HFF-Myc (cell line): ENCODE measurements around the gene DYNC1H1.
A peak's percentile ranks its signal among the peaks of the same experiment; 100 is the strongest.

ENCODE experiments used
- DNase-seq: peaks from one replicate; pipeline ENCODE4 v3.0.0-alpha.2; 2011; ENCODE audit warnings: low read depth; ENCODE audit errors: extremely low read depth
- H3K4me3 ChIP-seq: replicated peaks from 2 replicates; pipeline ENCODE4 v1.5.1; 2011; ENCODE audit warnings: low read depth, mild to moderate bottlenecking, control low read depth, low read length
- CTCF ChIP-seq: IDR thresholded peaks from 2 replicates; pipeline ENCODE4 v1.5.1; 2012; ENCODE audit warnings: mild to moderate bottlenecking, low read depth, low read length, control low read depth; ENCODE audit errors: missing control alignments

The DYNC1H1 gene

DNA sequence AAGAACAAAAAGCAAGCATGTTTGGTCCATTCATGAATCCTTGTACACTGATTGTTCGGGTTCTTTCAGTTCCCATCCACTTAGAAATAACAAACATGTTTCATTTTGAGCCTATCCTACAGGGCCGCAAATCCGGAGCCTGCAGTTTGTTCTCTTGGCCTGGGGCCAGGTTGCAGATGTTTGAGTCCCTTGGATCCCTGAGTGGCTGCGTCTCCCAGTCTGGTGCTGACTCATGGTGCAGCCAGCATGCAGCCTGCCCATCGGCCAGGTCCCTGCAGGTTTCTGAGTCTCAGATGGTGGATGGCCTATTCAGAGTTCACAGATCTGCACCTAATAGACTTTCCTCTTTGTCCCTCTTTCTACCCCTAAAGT lies 1.9 kb upstream of the DYNC1H1 start:
- DNase-seq, result peak; percentile 84
- no peak overlapping the region for H3K4me3 ChIP-seq
- no peak for TF ChIP-seq CTCF

DNA sequence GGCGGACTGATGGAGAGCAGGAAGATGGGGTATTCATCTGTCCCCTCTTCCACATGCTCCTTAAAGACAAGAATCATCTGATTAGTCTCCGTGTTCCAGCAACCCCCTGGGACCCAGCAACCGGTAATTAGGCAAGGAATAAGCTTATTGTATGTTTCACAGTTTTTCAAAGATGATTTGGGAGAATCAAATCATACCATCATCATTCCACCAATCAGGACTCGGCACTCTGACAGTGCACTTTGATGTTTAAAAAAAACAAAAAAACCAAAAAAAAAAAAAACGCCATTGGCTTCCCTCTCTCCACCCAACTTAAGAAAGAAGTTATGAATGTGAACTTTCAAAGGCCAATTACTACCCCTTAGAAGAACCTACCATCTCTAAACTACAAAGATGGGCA lies 1.3 kb upstream of the DYNC1H1 start:
- no peak for TF ChIP-seq CTCF
- no peak for DNase-seq
- no peak overlapping the region for H3K4me3 ChIP-seq

GRCh38 chr14:101963656-101964296 lies 597 bp upstream of the DYNC1H1 start:
- TF ChIP-seq CTCF, result no peak
- DNase-seq, result no peak
- H3K4me3 ChIP-seq, result no peak overlapping the region

DNA sequence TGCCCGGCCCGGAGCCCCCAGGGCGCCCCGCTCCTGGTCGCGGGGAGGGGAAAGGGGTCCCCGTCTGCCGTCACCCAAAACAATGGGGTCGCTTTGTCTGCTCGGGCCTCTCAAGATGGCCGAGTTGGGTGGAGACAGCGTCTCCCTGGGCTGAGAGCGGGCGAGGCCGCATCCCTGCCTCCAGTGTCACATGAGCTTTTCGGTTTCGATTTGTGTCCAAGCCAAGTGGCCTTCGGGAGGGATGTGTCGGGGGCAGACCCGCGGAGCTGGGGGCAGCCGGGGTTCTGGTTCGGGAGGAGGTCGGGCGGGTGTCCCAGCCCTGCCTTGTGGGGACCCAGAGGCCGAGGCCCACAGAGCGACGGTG lies 790 bp downstream of the DYNC1H1 start:
- DNase-seq, result no peak
- TF ChIP-seq CTCF, result no peak
- peak overlapping the region; percentile 90 for H3K4me3 ChIP-seq

DNA sequence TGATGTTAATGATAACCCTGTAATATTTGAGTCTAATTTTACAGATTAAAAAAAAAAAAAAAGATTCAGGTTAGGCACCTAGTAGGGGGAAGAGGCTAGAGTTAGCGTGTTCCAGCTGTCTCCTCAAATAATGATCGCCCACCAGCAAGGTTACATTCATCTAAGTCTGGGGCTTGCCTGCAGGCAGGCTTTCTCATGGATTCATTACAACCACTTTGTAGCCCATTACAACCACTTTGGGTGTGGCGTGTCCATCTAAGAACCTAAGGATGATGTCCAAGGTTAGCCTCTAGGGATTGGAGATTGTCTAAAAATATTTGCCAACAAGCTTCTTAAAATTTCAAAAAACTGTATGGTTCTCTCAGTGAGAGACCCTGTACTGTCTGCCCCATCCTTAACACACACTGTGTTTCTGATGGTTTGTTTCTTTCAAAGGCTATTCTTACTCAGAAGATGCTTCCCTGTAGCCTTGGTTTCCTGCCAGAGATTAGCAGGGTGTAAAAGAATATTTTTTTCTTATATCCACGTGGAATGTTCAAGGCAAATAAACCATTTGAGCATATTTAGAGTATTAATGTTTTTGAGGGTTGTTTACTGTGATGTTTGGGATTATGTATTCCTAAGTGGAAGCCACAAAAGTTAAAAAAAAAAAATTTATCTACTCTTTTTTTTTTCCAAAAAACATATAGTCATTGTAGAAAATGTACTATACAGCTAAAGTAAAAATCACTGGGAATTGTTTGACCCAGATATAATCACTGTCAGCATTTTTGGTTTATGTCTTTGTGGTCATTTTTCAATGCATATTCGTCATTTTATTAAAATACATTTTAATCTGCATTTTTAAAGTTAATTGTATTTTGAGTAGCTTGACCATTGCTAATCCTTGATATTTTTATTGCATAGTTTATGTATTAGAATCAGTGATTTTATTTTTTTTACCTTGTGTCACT lies 1.7 kb downstream of the DYNC1H1 start:
- TF ChIP-seq CTCF, result no peak
- DNase-seq, result no peak
- H3K4me3 ChIP-seq, result peak overlapping the region; percentile 90

- no peak for TF ChIP-seq CTCF
- no peak for DNase-seq
- H3K4me3 ChIP-seq, result peak overlapping the region; percentile 90
Measured at GRCh38 chr14:101966742-101967141, 2.4 kb downstream of the DYNC1H1 start.
